Gastrocnemius medialis (tissue), 4 donors: ENCODE results near the gene HMCN1.

Source experiments
- POLR2A ChIP-seq, 2 donors: fragments of 450-650 bp; IDR thresholded peaks; one replicate each; pipeline ENCODE4 v1.6.1; 2017; ENCODE audit warnings: antibody characterized with exemption in 2 of 2, mild to moderate bottlenecking in 2 of 2, moderate library complexity in 2 of 2
- TF ChIP-seq, protein P1 (sequence below), 5 experiments: fragments of 450-650 bp in 3 of 5; fragments of 200-600 bp in 2 of 5; sonication (generic) in 2 of 5; IDR thresholded peaks in 4 of 5; conservative IDR thresholded peaks in 1 of 5; 1 replicate in 4 of 5; 2 replicates in 1 of 5; pipeline ENCODE4 v1.5.1; 2016 to 2019; ENCODE audit warnings: antibody characterized with exemption in 5 of 5, mild to moderate bottlenecking in 3 of 5, moderate library complexity in 3 of 5

DNA sequence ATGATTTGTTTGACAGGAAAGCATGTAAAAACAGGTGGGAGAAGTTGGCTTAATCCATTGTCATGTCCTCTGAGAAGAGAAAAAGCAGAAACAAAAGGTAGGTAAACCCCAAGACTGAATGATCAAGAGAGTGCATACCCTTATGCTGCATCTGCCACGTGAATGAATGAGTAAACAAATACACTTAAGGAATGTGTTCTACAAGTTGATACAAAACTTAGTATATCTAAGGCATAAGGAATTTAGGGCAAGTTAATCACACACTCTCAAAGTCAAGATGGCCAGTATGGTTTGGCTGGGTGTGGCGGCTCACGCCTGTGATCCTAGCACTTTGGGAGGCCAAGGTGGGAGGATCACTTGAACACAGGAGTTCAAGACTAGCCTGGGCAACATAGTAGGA is 34.2 kb downstream of the HMCN1 start:
- TF ChIP-seq, protein P1, sequence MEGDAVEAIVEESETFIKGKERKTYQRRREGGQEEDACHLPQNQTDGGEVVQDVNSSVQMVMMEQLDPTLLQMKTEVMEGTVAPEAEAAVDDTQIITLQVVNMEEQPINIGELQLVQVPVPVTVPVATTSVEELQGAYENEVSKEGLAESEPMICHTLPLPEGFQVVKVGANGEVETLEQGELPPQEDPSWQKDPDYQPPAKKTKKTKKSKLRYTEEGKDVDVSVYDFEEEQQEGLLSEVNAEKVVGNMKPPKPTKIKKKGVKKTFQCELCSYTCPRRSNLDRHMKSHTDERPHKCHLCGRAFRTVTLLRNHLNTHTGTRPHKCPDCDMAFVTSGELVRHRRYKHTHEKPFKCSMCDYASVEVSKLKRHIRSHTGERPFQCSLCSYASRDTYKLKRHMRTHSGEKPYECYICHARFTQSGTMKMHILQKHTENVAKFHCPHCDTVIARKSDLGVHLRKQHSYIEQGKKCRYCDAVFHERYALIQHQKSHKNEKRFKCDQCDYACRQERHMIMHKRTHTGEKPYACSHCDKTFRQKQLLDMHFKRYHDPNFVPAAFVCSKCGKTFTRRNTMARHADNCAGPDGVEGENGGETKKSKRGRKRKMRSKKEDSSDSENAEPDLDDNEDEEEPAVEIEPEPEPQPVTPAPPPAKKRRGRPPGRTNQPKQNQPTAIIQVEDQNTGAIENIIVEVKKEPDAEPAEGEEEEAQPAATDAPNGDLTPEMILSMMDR (IDR thresholded peaks at IDR 0.05 in 4 of 5, conservative IDR thresholded peaks at IDR 0.05 in 1 of 5): no peak
- no peak for TF ChIP-seq POLR2A (IDR thresholded peaks at IDR 0.05)
